PC-3 (cell line): ENCODE results near the gene PRRT2. TPM values are rescaled to one million over a fixed set of nuclear protein-coding genes. Genes with fewer than 3 reads are reported as not detected.

Source experiments
- ATAC-seq: fragments of 200-7000 bp; cut with Tn5 transposase; 2 replicates; pipeline ENCODE4 v1.9.1; 2020; ENCODE audit warnings: mild to moderate bottlenecking, moderate library complexity
- BruUV-seq: library from RNA; stranded (reverse); fragments of 400-500 nt; replicated peaks from 2 replicates; lab custom pipeline; 2021; lab: Mats Ljungman, UMichigan
- CTCF ChIA-PET: fragments of 300-600 bp; sonication (Branson Sonifier 250); formaldehyde crosslinking; loops from one replicate; lab custom pipeline; 2022; ENCODE audit warnings: antibody characterized with exemption; lab: Charles Lee
- POLR2A ChIA-PET: fragments of 300-600 bp; sonication (Branson Sonifier 250); formaldehyde crosslinking; loops from one replicate; lab custom pipeline; 2022; ENCODE audit warnings: antibody characterized with exemption; ENCODE audit not compliant: unreplicated experiment; lab: Charles Lee
- DNase-seq: peaks from one replicate; pipeline ENCODE4 v3.0.0-alpha.2; 2015
- H2AFZ ChIP-seq: fragments of 300-600 bp; sonication (generic); 2 replicates; pipeline ENCODE4 v1.6.0; 2016; ENCODE audit warnings: antibody characterized with exemption, low read length
- H3F3A ChIP-seq: fragments of 300-600 bp; sonication (generic); one replicate; pipeline ENCODE4 v1.6.0; 2017; ENCODE audit warnings: antibody characterized with exemption, low read length, control low read depth, mild to moderate bottlenecking; ENCODE audit not compliant: unreplicated experiment
- H3K27ac ChIP-seq: fragments of 300-600 bp; sonication (generic); 2 replicates; pipeline ENCODE4 v1.5.1; 2016; ENCODE audit warnings: mild to moderate bottlenecking, low read length
- H3K27me3 ChIP-seq: fragments of 300-600 bp; sonication (generic); 2 replicates; pipeline ENCODE4 v1.6.1; 2016; ENCODE audit warnings: low read length, mixed read lengths
- H3K36me3 ChIP-seq: fragments of 300-600 bp; sonication (generic); 2 replicates; pipeline ENCODE4 v1.6.1; 2016; ENCODE audit warnings: low read depth, mixed run types, low read length, mixed read lengths
- H3K4me1 ChIP-seq: fragments of 300-600 bp; sonication (generic); 2 replicates; pipeline ENCODE4 v1.5.1; 2016; ENCODE audit warnings: low read length; ENCODE audit not compliant: insufficient read depth
- H3K4me2 ChIP-seq: fragments of 300-600 bp; sonication (generic); 2 replicates; pipeline ENCODE4 v1.6.0; 2016; ENCODE audit warnings: low read length
- H3K4me3 ChIP-seq: fragments of 300-600 bp; sonication (generic); 2 replicates; pipeline ENCODE4 v1.5.1; 2016; ENCODE audit warnings: mild to moderate bottlenecking, low read length, mixed read lengths
- H3K79me2 ChIP-seq: fragments of 300-600 bp; sonication (generic); 2 replicates; pipeline ENCODE4 v1.6.1; 2017; ENCODE audit warnings: low read length, mixed read lengths
- H3K9ac ChIP-seq: fragments of 300-600 bp; sonication (generic); 2 replicates; pipeline ENCODE4 v1.6.0; 2016; ENCODE audit warnings: mild to moderate bottlenecking, low read length
- H3K9me2 ChIP-seq: fragments of 300-600 bp; sonication (generic); replicated peaks from 2 replicates; pipeline ENCODE4 v1.6.1; 2016; ENCODE audit warnings: mixed run types, low read length, mixed read lengths
- H3K9me3 ChIP-seq: fragments of 300-600 bp; sonication (generic); 2 replicates; pipeline ENCODE4 v1.6.1; 2016; ENCODE audit warnings: low read length, mixed read lengths
- H4K20me1 ChIP-seq: fragments of 300-600 bp; sonication (generic); 2 replicates; pipeline ENCODE4 v1.6.1; 2016; ENCODE audit warnings: low read length, mixed read lengths
- CTCF ChIP-seq: fragments of 300-600 bp; sonication (generic); conservative IDR thresholded peaks from 2 replicates; pipeline ENCODE4 v1.5.1; 2017; ENCODE audit warnings: antibody characterized with exemption, low read depth, mild to moderate bottlenecking, low read length
- EZH2 ChIP-seq: fragments of 300-600 bp; sonication (generic); IDR thresholded peaks from one replicate; pipeline ENCODE4 v1.6.1; 2017; ENCODE audit warnings: antibody characterized with exemption, mild to moderate bottlenecking, low read length; ENCODE audit not compliant: unreplicated experiment
- EZH2phosphoT487 ChIP-seq: fragments of 300-600 bp; sonication (generic); IDR thresholded peaks from 2 replicates; pipeline ENCODE4 v1.6.1; 2018; ENCODE audit warnings: mild to moderate bottlenecking, antibody characterized with exemption, low read length, borderline replicate concordance
- intact Hi-C: fragments of 100-400 bp; cut with micrococcal nuclease; formaldehyde crosslinking; loops from 2 replicates; pipeline ENCODE4 v1.9.0; 2023
- total RNA-seq: library from RNA; depleted of rRNA; stranded (reverse); fragments of >200 nt; gene quantifications from 2 replicates; pipeline ENCODE4 v1.2.3, GENCODE V29; 2014

The PRRT2 gene
- total RNA-seq, 1 experiment from 2014 or later = 0.40 TPM

- intact Hi-C loops = no loop called here
- H3K4me2 ChIP-seq = no peak overlapping the region
- ATAC-seq = no peak
- POLR2A ChIA-PET = no interaction called here
- H3K36me3 ChIP-seq = no peaks in the 10 kb centered on the region
- no peak for DNase-seq
- H3K79me2 ChIP-seq = no peaks in the 10 kb centered on the region
- CTCF ChIA-PET = no interaction called here
- no peak overlapping the region for H3K27ac ChIP-seq
- no peaks in the 10 kb centered on the region for H4K20me1 ChIP-seq
- TF ChIP-seq EZH2 (no peak), EZH2phosphoT487 (no peak), CTCF (no peak)
- H3F3A ChIP-seq = no peaks in the 10 kb centered on the region
- H3K9me3 ChIP-seq = no peaks in the 10 kb centered on the region
- H3K4me1 ChIP-seq = no peaks in the 10 kb centered on the region
- no peak overlapping the region for H3K4me3 ChIP-seq
- no peaks in the 10 kb centered on the region for H3K27me3 ChIP-seq
- H2AFZ ChIP-seq = no peak overlapping the region
- H3K9me2 ChIP-seq = no peaks in the 10 kb centered on the region
- no TSS peak for BruUV-seq
- no peak overlapping the region for H3K9ac ChIP-seq
These were observed 32.8 kb downstream of the PRRT2 start for GRCh38 chr16:29844575-29845331.

GRCh38 chr16:29845656-29846055 lies 33.7 kb downstream of the PRRT2 start:
- Histone ChIP-seq H3F3A (no peaks in the 10 kb centered on the region), H3K4me2 (no peak overlapping the region), H3K4me3 (no peak overlapping the region), H3K36me3 (no peaks in the 10 kb centered on the region), H4K20me1 (no peaks in the 10 kb centered on the region), H3K9me3 (no peaks in the 10 kb centered on the region), H3K4me1 (no peaks in the 10 kb centered on the region), H3K9ac (no peak overlapping the region), H3K9me2 (no peaks in the 10 kb centered on the region), H3K79me2 (no peaks in the 10 kb centered on the region), H3K27me3 (no peaks in the 10 kb centered on the region), H2AFZ (no peak overlapping the region), H3K27ac (no peak overlapping the region)
- TF ChIP-seq EZH2phosphoT487 = no peak
- no peak for TF ChIP-seq CTCF
- TF ChIP-seq EZH2 = no peak
- BruUV-seq = no TSS peak
- CTCF ChIA-PET = no interaction called here
- ATAC-seq (no peak), DNase-seq (no peak)
- intact Hi-C loops = no loop called here
- POLR2A ChIA-PET = no interaction called here
